GM18867 (cell line): ENCODE data around the gene UBE2J1.
A peak's percentile ranks its signal among the peaks of the same experiment; 100 is the strongest.
"Not testable (repeated sequence)": the region's sequence is repeated elsewhere in the genome, so short reads cannot be mapped to it uniquely, and the experiment has no call there.

ENCODE experiments used
- ATAC-seq: cut with Tn5 transposase; IDR thresholded peaks from one replicate; pipeline ENCODE4 v1.9.1; 2021; ENCODE audit warnings: mild to moderate bottlenecking, moderate library complexity; ENCODE audit not compliant: unreplicated experiment

The UBE2J1 gene, protein sequence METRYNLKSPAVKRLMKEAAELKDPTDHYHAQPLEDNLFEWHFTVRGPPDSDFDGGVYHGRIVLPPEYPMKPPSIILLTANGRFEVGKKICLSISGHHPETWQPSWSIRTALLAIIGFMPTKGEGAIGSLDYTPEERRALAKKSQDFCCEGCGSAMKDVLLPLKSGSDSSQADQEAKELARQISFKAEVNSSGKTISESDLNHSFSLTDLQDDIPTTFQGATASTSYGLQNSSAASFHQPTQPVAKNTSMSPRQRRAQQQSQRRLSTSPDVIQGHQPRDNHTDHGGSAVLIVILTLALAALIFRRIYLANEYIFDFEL

GRCh38 chr6:89352278-89353117, at the start of gene UBE2J1:
UBE2J1 (minus strand) TSS chr6:89352722; CDS start chr6:89352569, 153 bp downstream.
- ATAC-seq = peak; percentile 53

DNA sequence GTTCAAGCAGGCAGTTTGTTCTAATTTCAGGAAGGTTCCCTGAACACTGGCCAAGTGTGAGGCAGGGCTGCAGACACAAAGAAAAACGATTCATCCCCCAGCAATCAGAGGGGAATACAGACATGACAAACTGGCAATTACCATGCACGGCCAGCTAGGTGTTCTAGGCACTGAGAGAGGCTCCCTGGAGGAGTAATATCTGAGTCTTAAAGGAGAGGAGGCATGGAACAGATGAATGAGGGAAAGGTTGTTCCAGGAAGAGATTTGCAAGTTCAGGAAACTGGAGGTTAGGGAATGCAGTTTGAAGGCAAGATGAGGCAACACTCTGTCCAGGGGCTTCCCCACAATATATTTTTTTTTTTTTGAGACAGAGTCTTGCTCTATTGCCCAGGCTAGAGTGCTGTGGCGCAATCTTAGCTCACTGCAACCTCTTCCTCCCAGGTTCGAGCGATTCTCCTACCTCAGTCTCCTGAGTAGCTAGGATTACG, 48.4 kb upstream of the UBE2J1 start:
- no peak for ATAC-seq

GRCh38 chr6:89400050-89400449, 47.5 kb upstream of the UBE2J1 start:
- ATAC-seq = no peak

DNA sequence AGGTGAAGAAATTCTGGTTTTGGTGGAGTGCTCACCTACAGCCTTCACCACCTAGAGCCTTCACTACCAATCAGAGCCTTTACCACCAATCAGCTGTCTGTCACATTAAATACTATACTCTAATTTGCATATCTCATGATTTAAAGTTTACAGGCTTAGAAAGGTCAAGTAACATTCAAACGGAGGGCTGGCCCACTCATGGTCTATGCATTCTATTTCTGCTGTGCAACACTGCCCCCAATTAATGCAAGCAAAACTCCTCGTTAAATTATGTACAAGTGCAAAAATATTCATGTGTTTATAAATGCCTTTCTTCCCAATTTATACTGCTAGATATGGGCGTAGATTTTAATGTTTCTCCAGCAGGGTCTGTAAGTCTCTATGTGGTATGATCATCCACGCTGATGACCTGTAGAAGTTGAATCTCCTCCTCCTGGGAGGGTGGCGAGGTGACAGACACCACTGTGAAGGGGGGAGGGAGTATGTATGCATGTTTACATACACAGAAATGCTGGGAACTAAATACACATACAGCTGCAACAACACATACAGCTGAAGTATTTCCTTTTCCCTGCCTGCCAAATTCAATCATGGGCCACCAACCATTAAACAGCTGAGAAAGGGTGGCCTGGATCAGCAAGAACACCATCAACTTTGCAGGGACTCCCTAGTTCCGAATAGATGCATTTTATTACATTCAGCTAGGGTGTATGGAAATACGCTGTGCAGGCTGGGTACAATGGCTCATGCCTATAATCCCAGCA, 46.4 kb upstream of the UBE2J1 start:
- ATAC-seq = no peak

DNA sequence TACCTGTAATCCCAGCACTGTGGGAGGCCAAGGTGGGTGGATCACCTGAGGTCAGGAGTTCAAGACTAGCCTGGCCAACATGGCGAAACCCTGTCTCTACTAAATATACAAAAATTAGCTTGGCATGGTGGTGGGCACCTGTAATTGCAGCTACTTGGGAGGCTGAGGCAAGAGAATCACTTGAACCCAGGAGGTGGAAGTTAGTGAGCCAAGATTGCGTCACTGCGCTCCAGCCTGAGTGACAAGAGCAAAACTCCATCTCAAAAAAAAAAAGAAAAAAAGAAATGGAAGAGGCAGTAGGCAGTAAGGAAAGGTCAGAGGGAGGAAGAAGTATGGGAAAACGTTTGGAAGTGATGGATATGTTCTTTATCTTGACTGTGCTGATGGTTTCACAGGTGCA, 45.4 kb upstream of the UBE2J1 start:
- not testable (repeated sequence) for ATAC-seq

GRCh38 chr6:89393659-89394058, 41.1 kb upstream of the UBE2J1 start:
- no peak for ATAC-seq

- ATAC-seq = peak; percentile 45
Measured at GRCh38 chr6:89392823-89393222, 40.3 kb upstream of the UBE2J1 start.

- no peak for ATAC-seq
Measured at GRCh38 chr6:89388846-89389245, 36.3 kb upstream of the UBE2J1 start.

DNA sequence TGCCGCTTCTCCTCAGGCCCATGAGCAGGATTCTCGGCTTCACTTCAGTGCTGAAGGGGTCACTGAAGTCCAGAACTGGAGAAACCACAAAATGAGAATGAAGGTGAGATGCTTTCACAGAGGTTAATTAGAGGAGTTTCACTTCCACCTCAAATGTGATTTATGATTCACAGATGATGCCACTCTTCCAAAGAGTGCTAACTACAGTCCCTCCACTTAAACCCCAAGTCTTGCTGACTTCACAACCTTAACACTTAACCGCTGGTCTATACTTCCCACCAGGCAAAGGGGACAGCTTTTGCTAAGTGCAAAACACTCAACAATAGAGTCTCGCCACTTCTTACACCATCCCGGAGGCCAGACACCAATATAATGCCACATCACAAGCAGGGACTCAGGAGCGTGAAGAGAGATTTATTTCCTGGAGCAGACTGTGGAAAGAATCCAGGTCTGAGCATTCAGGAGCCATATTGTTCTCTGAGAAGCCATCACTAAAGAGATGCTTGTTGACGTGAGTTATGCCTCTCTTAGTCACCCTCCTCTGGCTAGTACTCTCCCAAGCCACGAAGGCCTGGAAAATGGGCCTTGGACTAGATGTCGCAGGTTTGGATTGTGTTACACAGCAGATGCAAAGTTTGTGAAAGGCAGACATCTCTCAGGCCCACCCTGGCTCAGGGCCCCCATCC, 35.1 kb upstream of the UBE2J1 start:
- ATAC-seq = peak; percentile 94

DNA sequence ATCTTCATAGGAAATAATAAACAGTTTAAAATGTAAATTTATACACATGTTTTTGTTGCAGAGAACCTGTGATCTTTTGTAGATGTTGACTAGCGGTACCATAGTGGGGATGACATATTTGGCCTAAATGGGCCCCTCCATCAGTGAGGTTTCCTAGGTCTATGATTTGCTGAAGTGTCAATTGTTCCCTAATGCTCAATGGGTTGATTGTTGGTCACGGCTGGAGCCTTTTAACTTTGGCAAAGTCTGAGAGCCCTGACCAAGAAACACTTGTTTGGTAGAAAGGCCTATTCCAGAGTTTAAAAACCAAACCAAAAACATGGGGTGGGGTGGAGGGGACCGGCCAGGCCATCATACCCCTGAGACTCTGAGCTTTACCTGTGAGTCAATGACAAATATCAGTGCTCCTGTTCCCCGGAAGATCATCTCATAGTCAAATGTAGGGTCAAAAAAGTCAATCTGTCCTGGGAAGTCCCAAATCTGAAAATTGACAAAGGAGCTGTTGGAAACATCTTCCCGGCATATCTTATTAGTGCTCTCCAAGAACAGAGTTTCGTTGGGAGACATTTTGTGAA, 34.5 kb upstream of the UBE2J1 start:
- peak; percentile 9 for ATAC-seq

DNA sequence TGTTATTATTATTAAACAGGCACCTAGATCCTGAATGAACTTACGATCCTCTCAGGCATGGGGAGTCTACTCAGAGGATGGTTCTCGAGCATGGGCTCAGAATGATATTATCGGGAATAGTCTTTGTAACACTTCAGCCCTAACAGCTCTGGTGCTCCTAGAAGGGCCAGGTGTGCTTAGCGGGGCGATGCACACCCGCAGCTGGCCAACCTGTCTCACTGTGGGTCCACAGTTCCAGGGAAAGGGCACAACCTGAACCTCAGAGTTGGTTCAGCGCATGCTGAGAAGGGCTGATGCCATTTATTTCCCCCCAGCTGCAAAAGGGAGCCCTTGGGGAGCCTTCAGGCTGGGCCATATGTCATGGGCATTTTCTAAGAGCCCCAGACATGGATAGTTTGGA, 33.3 kb upstream of the UBE2J1 start:
- no peak for ATAC-seq

DNA sequence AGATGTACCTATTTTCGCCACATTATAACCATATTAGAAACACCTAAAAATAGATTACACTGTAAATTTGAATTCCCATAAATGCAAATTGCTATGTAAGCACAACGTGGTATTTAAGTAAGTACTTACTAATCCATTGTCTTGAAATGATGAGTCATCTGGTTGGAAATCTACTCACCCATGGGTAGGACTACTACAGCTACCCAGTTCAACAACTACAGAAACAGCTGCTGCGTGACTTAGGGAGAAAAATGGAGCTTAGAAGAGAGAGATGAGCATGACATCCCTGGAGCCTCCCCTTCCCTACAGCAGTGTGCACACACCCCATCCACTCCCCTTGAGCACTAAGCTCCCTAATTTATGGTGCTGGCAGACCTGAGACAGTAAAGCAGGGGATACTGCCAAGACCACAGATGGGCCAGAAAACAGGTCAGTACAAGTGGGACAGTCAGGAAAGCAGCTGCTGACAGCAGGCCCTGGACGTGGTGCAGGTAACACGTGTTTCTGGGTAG, 32.7 kb upstream of the UBE2J1 start:
- ATAC-seq = no peak

GRCh38 chr6:89381031-89381430, 28.5 kb upstream of the UBE2J1 start:
- no peak for ATAC-seq

GRCh38 chr6:89379281-89379680, 26.8 kb upstream of the UBE2J1 start:
- no peak for ATAC-seq

DNA sequence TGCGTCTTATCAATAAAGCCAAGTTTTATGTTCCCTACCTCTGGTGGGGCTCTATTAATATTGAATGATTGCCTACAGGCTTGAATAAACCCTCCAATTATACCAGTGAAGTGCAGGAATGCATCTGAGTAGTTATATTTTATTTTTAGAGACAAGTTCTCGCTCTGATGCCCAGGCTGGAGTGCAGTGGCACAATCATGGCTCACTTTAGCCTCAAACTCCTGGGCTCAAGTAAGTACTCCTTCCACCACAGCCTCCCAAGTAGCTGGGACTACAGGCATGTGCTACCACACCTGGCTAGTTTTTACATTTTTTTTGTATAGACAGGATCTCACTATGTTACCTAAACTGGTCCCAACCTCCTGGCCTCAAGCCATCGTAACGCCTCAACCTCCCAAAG, 26.1 kb upstream of the UBE2J1 start:
- no peak for ATAC-seq

- ATAC-seq = peak; percentile 82
Measured at GRCh38 chr6:89375427-89376267, 23.1 kb upstream of the UBE2J1 start.

- ATAC-seq = peak; percentile 43
Measured at GRCh38 chr6:89372506-89372901, 20.0 kb upstream of the UBE2J1 start.

DNA sequence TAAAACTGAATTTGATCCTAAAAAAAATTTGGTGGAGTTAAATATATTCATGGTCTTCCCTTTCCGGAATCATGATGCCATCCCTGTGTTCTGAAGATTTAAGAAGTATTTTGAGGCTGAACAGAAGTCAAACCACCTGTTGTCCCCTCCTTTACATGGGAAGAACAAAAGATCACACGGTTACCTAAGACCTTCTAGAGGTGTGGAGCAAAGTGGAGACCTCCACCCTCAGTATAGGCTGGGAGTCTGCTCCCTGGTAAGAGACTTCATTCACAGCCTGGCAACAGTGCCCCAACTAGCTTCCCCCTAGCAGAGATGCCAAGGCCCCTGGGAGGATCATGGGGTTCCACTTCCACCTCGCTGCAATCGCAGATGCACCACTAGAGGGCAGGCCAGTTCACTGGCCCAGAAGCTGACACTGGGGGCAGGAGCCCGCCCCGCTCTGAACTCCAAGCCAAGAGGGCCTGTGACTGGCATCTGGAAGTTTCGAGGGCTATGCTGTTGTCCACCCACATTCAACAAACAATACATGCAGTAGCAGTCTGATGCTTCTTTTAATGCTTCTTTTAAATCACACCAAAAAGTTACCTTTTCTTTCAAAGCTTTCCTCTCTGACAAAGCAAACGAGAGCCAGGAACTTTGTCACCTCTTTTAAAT, 19.5 kb upstream of the UBE2J1 start:
- peak; percentile 54 for ATAC-seq

GRCh38 chr6:89368999-89369398, 16.5 kb upstream of the UBE2J1 start:
- no peak for ATAC-seq
